ENCODE data around the gene GAB4.
"Not testable (repeated sequence)": the region's sequence is repeated elsewhere in the genome, so short reads cannot be mapped to it uniquely, and the experiment has no call there.

GAB4 gene

DNA sequence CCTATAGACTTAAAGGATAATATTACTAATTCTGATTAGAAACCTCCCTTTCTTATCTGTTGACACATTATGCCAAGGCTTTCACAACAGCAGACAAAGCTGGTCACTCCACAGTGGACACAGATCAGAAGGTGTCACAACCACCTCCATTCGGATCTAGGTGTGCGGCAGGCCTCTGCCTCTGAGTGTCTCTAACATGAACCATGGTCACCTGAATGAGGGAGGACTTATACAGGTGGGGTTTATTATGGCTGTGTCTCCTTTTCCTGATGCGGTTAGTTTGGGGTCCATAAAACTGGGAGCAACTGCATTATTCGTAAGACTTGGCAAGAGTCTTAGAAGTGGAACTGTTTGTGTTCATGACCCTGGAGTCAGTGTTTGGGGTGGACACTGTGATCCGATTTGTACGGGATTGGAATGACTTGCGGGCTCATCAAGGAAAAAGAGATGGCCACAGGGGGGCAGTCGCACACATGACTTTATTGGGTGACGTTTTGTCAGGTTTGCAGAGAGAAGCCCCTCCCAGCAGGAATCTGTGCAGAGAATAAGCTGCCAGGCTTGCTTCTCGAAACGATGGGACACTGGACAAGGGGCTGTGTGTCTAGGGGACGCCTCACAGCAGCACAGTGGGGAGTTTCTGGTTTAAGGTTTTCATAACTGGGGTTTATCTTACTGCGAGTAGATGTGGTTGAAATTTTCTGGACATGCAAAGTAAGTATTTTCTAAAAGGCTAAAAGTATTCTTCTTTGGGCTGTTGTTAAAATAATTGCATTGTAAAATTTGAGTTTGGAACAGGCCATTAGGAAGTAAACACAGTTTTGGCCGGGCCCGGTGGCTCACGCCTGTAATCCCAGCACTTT lies 90.6 kb downstream of the GAB4 start:
- DNase-seq (ENCODE audit: insufficient read length, low spot score) (peak; percentile 25), FAIRE-seq (no peak)

DNA sequence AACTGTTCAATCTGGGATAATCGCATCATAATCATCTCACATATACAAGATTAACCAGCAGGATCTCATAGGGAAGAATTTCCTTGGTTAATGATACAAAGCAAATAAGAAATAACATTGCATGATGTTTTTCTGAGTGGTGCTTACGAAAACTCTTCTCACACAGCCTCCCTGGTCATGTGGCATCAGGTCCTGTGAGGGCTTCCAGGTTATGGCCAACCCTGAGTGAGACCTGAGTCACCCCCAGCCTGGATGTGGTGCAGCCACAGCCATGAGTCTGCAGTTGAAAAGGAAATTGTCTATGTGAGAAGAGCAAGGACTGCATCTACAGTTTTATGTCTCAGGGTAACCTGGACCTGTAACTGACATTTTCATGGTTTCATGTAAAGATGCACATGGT lies 92.3 kb downstream of the GAB4 start:
- FAIRE-seq (no peak), DNase-seq (ENCODE audit: insufficient read length, low spot score) (no peak)

- not testable (repeated sequence) for FAIRE-seq; DNase-seq (ENCODE audit: insufficient read length, low spot score)
Observed at GRCh38 chr22:16914911-16915310, 93.1 kb downstream of the GAB4 start.

- FAIRE-seq, result no peak
- DNase-seq (ENCODE audit: insufficient read length, low spot score), result no peak
Observed at GRCh38 chr22:16914006-16914405, 94.0 kb downstream of the GAB4 start.

DNA sequence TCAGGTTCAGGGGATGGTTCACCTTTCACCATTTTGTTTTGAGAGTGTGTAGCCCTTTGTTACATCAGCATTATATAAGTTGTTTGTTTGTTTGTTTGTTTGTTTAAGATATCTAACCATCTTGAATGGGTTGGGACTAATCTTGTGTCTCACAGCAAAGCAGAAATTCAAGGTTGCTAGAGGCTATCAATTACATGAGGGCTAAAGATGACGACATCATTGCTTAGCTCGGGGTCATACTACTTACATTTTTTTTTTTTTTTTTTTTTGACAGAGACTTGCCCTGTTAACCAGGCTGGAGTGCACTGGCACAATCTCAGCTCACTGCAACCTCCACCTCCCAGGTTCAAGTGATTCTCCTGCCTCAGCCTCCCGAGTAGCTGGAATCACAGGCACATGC lies 95.7 kb downstream of the GAB4 start:
- FAIRE-seq, result no peak
- DNase-seq (ENCODE audit: insufficient read length, low spot score), result no peak

Data from GM19239 (cell line).